ENCODE results near the gene C2orf42. TPM values are rescaled to one million over a fixed set of nuclear protein-coding genes. Genes with fewer than 3 reads are reported as not detected.

C2orf42 gene
- total and polyA plus RNA-seq, 2 of the 4 experiments (the other 2 are of a cell fraction): 7.5 to 31.5 TPM

- Histone ChIP-seq H3K4me1 (ENCODE audit: control insufficient read depth, insufficient read depth, low read length) (peaks cover 21% of the 10 kb centered on the region), H3K27ac (ENCODE audit: insufficient read depth, low read length) (no peak overlapping the region), H3K9me3 (ENCODE audit: control insufficient read depth, insufficient read depth, low read length) (no peaks in the 10 kb centered on the region), H2BK120ac (ENCODE audit: low read depth, low read length) (no peak overlapping the region), H2AK5ac (ENCODE audit: low read depth, low read length) (no peak overlapping the region), H3K14ac (replicated peaks; ENCODE audit: low read depth, low read length) (no peak overlapping the region), H2BK20ac (ENCODE audit: low read depth, low read length) (no peak overlapping the region), H3K4me2 (ENCODE audit: low read depth, low read length) (no peak overlapping the region), H2AFZ (replicated peaks; ENCODE audit: low read length, poor library complexity) (no peak overlapping the region), H4K91ac (ENCODE audit: insufficient read depth, low read depth, low read length) (no peak overlapping the region), H4K20me1 (ENCODE audit: insufficient read depth, low read length) (no peaks in the 10 kb centered on the region), H3K9me1 (ENCODE audit: insufficient read depth, low read length) (peaks cover 11% of the 10 kb centered on the region), H3K4ac (ENCODE audit: low read depth, low read length) (no peak overlapping the region), H2BK15ac (ENCODE audit: low read depth, low read length) (no peak overlapping the region), H2BK5ac (ENCODE audit: low read depth, low read length, poor library complexity, severe bottlenecking) (no peak overlapping the region), H3K79me1 (ENCODE audit: low read depth in 1 of 2, low read length in 2 of 2) (peaks cover 0 to 6% of the 10 kb centered on the region in 2 experiments; a peak in 2 of 4 replicates), H3K23ac (ENCODE audit: low read depth, low read length) (no peak overlapping the region), H3K27me3 (ENCODE audit: control insufficient read depth, insufficient read depth, low read length) (no peaks in the 10 kb centered on the region), H3K4me3 (ENCODE audit: insufficient read depth, low read depth, low read length) (no peak overlapping the region), H3K9ac (ENCODE audit: low read depth, low read length) (no peak overlapping the region), H4K8ac (ENCODE audit: low read depth in 2 of 2, low read length in 2 of 2) (no peak overlapping the region), H4K5ac (ENCODE audit: low read depth, low read length) (no peak overlapping the region), H3K56ac (ENCODE audit: extremely low read depth, insufficient read depth, low read length) (no peak overlapping the region), H3K18ac (ENCODE audit: low read depth, low read length) (no peak overlapping the region), H2AK9ac (replicated peaks; ENCODE audit: low read depth, low read length, poor library complexity) (no peak overlapping the region), H3K36me3 (ENCODE audit: control insufficient read depth, insufficient read depth, low read length) (no peaks in the 10 kb centered on the region)
- TF ChIP-seq CHD1 (IDR thresholded peaks at IDR 0.05; ENCODE audit: low read depth, low read length) (no peak), MAZ (IDR thresholded peaks at IDR 0.05; ENCODE audit: borderline replicate concordance, low read depth, low read length) (no peak), RFX5 (IDR thresholded peaks at IDR 0.05; ENCODE audit: low read depth, low read length) (no peak), RAD21 (IDR thresholded peaks at IDR 0.05; ENCODE audit: low read length) (no peak), ELK1 (IDR thresholded peaks at IDR 0.05; ENCODE audit: borderline replicate concordance, low read depth, low read length) (no peak), CEBPB (IDR thresholded peaks at IDR 0.05; ENCODE audit: low read depth, low read length) (no peak), MAFK (IDR thresholded peaks at IDR 0.05; ENCODE audit: low read depth, low read length) (no peak), FOS (IDR thresholded peaks at IDR 0.05; ENCODE audit: low read depth, low read length) (no peak), NFE2L2 (IDR thresholded peaks at IDR 0.05; ENCODE audit: low read depth, low read length) (no peak), RCOR1 (IDR thresholded peaks at IDR 0.05; ENCODE audit: insufficient replicate concordance, low read length) (no peak), POLR2A (IDR thresholded peaks at IDR 0.05; ENCODE audit: low read depth, low read length) (no peak), MXI1 (IDR thresholded peaks at IDR 0.05; ENCODE audit: borderline replicate concordance, low read depth, low read length) (no peak), BHLHE40 (IDR thresholded peaks at IDR 0.05; ENCODE audit: low read depth, low read length) (no peak), CTCF (conservative IDR thresholded peaks at IDR 0.05; ENCODE audit: low read depth, low read length) (no peak), SMC3 (IDR thresholded peaks at IDR 0.05; ENCODE audit: low read depth, low read length) (no peak)
- TF ChIP-seq, protein P1, sequence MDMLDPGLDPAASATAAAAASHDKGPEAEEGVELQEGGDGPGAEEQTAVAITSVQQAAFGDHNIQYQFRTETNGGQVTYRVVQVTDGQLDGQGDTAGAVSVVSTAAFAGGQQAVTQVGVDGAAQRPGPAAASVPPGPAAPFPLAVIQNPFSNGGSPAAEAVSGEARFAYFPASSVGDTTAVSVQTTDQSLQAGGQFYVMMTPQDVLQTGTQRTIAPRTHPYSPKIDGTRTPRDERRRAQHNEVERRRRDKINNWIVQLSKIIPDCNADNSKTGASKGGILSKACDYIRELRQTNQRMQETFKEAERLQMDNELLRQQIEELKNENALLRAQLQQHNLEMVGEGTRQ (IDR thresholded peaks at IDR 0.05; ENCODE audit: low read depth, low read length): no peak
- no CpG with 5 or more reads among the region's 1 CpG for WGBS, 2 experiments (ENCODE audit: extremely low coverage in 2 of 2, insufficient read length in 1 of 2)
- BruUV-seq (replicated peaks): no TSS peak
- dilution Hi-C loops (cut with HindIII; ENCODE audit: low sequenced_read_pairs, unreplicated experiment): no loop called here
- in situ Hi-C loops (cut with MboI; ENCODE audit: low sequenced_read_pairs): no loop called here
- ATAC-seq (ENCODE audit: low read depth) (no peak), DNase-seq (no peak)
- ChIA-PET CTCF (interaction anchor here (1.1 kb wide), 1 partner anchor 20 kb away, joined by 3 read pairs; no protein-coding TSS in a partner anchor), POLR2A (ENCODE audit: unreplicated experiment) (interaction anchor here (0.5 kb wide), 1 partner anchor 41 kb away, joined by 3 read pairs; no protein-coding TSS in a partner anchor)
- intact Hi-C loops (cut with micrococcal nuclease): no loop called here
Observed at GRCh38 chr2:70128005-70128404, 62.8 kb downstream of the C2orf42 start.
